Hippocampal formation (tissue), 2 donors: Measurements from ENCODE around the gene C1orf210.

Source experiments
- DNase-seq, 2 donors: peaks; one replicate each; lab custom pipeline; 2025; lab: John Stamatoyannopoulos, UW

Gene C1orf210

DNA sequence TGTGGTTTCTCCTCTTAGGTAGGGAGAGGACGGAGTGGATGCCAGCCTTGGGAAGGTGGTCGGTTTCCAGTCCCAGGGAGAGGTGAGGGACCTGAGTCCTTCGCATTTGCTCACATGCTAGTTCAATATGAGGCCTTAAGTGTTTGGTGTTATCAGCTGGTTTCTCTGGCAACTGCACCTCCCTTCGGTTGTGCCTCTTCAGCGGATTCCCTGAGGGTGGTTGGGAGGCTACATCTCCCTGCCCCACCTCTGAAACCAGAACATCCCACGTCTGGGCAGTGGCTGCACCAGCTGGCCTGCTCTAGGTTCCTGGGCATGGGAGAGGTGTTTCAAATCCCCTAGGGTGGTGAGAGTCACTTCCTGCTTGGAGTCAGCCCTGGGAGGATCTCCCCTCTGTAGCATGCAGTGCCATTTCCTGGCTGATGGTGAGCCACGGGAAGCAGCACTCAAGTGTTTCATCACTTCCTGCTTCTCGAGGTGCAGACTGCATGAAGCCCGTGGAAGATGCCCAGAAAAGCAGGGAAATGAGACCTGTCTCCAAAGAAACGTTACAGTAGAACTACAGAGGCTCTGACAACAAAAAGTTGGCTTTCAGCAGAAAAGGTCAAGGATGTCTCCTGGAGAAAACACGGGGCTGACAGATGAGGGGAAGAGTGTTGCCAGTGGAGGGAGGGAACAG lies 11.1 kb downstream of the C1orf210 start:
- no peak for DNase-seq

DNA sequence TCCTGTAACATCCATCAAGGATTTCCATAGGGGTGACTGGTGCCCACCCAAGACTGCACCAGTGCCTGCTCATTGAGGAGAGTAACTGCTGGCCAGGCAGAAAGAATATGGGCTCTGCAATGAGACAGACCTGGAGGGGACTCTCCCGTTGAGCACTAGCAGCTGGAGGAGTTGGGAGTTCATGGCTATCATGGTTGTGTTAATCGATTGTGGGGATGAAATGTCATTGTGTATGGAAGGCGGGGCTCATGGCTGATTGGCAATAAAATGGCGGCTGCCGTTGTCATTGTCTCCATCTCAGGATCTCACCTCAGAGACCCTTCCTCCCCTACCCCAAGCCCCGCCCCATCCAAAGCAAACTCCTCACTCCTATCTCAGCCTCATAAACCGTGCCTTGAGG lies 11.7 kb downstream of the C1orf210 start:
- DNase-seq, result no peak

DNA sequence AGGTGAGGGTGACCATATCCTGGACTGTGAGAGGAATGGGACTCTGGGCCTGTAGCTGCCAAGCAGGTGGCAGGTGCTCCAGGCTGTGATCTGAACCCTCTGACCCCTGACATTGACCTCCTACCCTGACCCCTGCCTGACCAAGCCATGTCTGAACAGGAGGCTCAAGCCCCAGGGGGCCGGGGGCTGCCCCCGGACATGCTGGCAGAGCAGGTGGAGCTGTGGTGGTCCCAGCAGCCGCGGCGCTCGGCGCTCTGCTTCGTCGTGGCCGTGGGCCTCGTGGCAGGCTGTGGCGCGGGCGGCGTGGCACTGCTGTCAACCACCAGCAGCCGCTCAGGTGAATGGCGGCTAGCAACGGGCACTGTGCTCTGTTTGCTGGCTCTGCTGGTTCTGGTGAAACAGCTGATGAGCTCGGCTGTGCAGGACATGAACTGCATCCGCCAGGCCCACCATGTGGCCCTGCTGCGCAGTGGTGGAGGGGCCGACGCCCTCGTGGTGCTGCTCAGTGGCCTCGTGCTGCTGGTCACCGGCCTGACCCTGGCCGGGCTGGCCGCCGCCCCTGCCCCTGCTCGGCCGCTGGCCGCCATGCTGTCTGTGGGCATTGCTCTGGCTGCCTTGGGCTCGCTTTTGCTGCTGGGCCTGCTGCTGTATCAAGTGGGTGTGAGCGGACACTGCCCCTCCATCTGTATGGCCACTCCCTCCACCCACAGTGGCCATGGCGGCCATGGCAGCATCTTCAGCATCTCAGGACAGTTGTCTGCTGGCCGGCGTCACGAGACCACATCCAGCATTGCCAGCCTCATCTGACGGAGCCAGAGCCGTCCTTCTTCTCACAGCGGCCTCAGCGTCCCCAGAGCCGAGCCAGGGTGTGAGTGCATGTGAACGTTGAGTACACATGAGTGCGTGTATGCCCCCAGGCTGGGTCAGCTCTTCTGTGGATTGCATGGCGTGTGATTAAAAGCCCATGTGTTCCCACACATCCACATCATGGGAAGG lies 12.5 kb downstream of the C1orf210 start:
- no peak for DNase-seq

DNA sequence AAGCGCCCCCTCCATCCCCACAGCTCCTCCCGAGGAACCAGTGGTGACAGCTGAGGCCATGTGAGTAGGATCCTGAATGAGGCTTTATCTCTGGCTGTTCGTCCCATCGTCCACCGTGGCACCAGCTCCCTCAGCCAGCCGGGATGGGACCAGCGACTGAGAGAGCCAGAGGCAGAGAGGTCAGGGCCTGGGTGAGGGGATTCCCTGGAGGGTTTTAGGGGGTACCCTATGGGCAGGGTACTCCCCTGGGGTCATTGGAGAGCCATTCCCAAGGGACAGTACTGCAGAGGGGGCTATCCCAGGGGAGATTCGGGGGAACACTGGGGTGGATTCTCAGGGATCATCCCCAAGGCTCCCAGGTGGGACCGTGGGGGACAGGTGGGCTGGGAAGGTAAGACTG lies 13.2 kb downstream of the C1orf210 start:
- DNase-seq, result peak; percentile 66 to 72

DNA sequence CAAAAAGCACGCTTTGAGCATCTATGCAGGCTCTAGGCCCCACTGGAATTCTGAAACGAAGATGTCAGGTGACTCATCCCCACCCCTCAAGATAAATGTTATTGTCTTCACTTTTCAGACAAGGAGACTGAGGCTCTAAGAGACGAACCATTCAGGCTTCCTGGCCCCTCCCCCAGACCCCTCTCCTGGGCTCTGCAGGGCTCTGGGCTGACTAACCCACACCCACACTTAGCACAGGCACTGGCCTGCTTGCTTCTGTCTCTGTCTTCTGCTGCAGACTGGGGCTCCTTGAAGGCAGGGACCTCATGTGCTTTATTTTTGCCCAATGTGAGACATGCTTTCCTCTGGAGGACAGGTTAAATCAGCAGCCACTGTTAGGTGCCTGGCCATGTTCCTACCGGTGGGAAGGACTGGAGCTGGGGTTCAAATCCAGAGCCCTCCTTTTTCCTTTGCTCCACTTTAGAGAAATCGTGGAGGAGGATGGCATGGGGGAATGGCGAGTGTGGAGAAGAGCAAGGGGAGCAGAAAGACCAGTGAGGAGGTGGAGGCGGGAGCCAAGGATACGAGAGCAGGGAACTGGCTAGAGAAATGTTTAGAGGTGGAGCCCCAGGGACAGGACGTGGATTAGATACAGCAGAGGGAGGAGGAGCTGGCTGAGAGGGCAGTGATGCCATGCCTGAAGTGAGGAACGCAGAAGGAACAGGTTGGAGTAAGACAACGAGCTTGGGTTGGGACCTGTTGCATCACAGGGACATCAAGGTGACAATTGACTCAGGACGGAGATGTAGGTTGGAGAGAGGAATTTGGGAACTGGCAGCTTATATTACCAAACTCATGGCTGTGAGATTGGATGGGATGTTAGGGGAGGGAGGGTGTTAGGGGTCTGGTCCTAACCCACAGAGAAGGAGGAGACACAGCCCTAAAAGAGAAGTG lies 13.9 kb downstream of the C1orf210 start:
- DNase-seq, result no peak

DNA sequence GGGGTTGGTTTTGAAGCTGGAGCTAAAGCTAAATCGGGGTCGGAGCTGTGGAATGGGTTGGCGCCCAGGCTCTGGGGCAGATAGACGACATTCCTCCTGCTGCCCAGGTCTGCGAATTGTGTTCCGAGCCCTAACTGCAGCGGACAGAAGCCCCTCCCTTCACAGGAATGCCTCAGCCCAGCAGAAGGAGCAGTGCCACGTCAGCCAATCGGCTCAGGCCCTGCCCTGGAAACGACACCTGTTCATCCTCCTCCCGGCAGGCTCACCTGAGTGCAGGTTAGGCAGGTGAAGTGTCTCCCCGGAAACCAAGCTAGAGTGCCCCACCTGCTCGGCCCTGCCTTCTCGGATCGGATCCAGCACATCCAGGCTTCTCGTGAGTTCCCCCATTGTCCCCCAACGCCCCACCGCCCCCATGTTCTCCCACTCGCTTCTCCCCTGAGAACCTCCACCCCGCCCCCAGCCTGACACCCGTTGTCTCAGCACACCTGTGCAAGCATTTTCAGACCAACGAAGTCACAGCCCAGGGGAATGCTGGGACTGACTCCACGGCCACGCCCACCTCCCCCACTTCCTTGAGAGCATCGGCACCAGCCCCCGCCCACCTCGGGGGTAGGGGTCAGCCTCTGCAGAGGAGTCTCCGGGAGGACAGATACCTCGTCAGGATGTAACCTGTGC lies 14.8 kb downstream of the C1orf210 start:
- DNase-seq, result no peak

DNA sequence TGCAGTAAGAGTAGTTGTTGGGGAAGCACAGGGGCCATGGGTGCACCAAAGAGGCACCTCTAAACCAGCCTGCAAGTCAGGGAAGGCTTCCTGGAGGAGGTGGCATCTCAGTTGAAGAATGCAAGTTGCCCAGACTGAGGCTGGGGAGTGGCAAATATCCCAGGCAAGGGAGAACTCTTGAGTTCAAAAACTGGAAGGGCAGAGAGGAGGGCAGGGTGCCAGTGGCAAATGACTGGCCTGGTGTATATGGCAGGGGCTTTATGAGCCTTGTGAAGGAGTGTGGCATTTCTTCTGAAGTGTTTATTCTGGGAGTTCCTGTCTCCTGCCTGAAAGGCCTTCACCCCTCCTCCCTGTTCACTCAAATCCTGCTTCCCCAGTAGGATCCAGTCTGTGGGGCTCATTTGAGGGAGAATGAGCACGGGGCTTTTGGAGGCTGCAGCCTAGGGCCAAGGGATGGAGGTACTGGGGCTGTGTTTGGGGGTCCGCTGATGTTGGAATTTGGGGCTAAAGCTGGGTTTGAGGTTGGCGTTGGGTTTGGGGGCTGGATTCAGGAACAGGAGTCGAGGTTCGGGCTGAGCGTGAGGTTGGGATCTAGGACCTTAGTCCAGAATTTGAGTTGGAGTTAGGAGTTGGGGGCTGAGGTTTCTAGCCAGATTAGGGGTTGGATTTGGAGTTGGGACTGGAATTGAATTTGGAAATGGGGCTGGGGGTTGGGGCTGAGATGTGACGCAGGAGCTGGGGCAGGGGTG lies 15.6 kb downstream of the C1orf210 start, which contains the start of gene TMEM125:
Gene TMEM125, plus strand, starts transcription at position 357 of the 749 bp plus-strand sequence. CDS start 2,740 bp downstream, outside the sequence.
- DNase-seq, result no peak

DNA sequence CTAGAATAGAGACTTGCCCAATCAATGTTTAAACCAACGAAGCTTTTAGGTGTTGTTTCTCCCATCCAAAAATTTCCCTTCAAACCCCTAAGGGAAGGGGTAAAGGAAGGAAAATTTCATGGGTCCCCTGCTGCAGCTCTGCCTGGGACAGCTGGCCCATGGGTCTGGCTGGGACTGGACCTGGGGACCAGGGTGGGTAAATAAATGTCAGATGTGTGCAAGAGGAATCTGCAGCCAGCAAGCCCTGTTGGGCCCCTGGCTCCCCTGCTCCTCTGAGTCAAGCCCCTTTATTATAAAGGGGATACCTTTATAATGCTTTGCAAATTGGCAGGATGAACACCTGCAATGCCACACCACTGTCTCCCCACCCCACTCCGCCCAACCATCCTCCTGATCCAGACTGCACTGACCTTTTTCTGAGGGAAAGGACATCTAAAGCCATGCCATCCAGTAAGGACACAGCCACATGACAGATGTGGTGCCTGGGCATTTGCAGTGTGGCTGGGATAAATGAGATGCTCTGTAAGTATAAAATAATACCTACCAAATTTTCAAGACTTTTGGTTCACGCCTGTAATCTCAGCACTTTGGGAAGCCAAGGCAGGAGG lies 17.5 kb downstream of the C1orf210 start:
- no peak for DNase-seq

DNA sequence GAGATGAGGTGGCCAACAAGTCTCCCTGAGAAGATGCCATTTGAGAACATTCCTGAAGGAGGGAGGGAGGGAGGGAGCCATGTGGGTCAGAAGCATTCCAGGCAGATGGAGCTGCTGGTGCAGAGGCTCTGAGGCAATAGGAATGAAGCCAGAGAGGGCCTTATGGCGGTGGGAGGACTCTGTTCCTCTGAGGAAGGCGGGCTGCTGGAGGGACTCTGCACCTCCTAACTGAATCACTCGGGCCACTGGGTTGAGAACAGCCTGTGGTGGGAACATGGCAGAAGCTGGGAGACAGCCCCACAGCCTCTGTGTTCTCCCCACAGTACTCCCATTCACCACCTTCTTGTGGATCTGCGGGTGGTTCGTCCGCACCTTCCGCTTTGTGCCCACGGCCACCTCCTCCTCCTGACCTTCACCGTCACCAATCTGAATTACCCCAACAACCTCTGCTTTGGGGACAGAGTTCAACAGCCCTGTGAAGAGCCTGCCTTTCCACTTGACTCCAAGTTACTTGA lies 18.0 kb downstream of the C1orf210 start:
- DNase-seq, result peak in 1 of 2 donors; percentile 20

DNA sequence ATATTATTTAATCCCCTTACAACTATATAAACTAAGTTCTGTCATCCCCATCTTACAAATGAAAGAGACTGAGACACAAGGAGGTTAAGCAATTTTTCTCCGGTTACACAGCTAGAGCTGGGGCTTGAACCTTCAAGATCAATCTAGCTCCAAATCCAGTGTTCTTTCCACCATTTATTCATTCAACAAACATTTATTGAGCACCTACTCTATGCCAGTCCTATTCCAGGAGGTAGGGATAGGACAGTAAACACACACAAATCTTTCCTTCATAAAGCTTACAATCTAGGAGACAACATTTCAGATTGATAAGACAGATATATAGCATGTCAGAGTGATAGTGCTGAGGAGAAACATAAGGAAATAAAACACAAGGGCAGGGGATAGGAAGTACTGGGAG lies 18.5 kb downstream of the C1orf210 start:
- no peak for DNase-seq

DNA sequence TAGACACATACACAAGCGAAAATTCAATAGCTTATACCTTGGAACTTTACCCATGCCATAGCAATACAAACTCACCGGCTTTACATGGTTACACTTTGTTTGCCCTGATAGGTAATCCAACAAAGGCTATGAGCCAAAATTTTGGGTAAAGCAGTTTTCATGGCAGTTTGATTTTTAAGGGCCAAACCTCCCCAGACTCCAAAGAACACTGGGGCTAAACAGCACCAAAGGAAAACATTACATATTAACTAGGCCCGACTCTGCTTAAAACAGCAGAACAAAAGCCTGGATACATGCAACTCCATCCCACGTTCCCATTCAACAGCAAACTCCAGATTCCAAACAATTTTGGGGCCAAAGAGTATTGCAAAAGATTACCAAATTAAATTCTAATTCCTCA lies 19.9 kb downstream of the C1orf210 start:
- DNase-seq, result peak in 1 of 2 donors; percentile 10

DNA sequence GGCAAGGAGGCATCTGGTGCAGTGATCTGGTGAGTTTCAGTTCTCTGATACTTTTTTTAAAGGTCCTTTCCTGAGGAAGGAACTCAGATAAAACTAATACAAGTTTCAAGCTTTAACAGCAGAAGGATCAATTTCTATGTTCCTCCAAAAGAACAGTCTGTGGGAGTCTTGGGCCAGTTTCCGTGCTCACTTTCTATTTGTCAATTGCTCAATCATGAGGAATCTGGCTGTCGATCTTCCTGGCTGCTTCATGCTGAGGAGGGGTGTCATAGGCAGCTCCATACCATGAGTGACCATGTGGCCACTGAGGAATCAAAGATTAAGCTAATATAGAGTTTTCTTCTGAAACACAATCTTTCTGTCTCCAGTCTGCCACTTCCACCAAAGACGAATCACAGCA lies 27.0 kb downstream of the C1orf210 start:
- DNase-seq, result no peak

DNA sequence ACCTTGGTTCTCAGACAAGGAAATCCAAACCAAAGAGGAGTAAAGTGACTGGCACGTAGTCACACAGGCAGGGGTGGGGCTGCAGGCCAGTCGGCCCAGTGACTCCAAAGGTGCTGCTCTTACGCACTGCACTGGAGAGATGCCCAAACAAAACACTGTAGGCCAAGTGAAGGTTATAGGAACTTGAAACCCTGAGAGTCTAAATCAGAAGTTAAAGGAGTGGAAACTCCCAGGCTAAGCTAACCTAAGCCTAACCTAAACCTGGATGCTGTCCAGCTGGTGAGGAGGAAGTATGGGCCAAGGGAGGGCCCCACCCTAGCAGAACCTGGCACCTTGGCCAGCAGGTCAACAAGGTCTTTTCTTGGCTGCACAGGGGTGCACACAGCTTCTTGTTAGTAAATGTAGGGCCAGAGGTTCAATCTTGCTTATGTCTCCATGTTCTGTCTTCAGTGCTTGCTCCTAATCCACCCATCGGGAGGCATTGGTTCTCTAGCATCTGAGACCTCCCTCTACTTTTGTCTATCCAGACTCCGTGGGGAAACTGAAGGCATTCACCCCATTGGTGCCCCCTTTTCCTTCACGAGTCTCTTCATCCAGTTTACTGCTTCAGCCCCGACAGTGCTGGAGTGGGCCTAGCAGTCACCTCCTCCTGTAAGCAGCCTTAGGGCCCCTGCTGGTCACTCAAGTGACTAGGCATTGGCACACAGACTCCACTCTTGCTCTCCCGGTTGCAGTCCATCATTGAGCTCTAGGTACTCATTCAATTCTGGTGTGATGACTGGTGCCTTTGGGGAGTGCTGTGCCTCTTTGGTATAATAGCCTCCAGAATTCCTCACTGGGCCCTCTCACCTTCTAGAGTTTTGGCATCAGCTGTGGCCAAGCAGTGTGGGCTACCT lies 28.5 kb downstream of the C1orf210 start:
- no peak for DNase-seq

DNA sequence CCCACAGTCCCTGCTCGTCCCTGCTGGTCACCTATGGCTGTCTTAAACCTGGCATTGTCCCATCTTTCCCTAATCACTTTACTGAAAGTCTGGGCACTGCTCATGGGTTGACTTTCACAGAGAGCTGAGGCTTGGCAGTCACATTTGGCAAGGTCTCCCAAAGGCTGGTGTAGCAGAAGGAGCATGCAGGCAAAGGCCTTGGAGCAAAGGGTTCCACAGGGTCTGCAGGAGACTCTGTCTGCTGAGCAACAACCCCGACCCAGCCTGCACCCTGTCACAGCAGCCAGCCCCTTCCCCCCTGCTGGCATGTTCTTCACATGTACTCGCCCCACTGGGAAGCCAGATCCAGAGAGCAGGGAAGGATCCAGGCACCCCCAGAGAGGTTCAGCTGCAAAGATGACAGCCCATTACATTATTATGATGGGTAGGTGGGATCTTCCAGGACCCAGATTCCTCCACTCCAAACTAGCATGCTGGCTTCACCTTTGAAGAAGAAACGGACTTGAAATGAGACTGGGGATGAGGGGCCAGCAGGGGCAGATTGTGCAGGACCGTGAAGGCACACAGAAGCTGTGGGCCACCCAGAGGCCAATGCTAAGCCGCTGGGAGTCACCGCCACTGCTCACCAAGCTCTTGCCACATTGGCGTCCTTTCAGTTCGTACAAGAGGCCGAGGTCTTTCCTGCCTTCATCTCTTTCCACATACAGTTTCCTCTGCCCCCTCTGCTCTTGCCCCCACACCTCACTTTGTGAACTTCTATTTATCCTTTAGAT lies 29.8 kb downstream of the C1orf210 start:
- no peak for DNase-seq

DNA sequence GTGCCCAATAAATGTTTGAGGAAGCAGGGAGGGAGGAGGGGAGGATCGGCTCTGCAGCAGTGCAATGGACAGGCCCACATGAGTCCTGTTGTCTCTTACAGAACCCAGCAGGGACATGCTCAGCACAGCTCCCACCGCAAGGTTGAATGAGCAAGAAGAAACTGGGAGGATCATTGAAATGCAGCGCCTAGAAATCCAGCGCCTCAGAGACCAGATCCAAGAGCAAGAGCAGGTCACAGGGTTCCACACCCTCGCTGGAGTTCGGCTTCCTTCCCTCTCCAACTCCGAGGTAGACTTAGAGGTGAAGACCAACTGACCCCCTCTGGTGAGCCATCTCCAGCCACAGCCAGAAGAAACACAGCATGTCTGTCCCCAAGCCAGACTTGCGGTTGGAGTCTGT lies 31.5 kb downstream of the C1orf210 start:
- no peak for DNase-seq

DNA sequence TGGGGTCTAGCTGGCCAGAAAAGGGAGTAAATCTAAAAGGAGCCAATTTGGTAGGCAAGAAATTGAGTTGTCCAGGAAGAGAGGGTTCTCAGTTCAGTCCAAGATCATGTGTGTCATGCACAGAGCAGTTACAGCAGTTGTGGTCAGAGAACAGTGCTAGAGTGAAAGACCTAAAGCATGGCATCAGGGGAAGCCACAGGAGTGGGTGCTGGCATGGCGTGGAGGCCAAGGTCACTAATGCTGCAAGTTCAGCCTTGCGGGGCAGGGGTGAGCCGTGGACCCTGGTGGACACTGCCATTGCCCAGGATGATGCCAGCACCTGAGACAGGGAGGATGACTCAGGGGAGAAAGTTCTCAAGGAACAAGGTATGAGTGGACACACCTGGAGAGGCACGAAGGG lies 32.2 kb downstream of the C1orf210 start:
- no peak for DNase-seq

DNA sequence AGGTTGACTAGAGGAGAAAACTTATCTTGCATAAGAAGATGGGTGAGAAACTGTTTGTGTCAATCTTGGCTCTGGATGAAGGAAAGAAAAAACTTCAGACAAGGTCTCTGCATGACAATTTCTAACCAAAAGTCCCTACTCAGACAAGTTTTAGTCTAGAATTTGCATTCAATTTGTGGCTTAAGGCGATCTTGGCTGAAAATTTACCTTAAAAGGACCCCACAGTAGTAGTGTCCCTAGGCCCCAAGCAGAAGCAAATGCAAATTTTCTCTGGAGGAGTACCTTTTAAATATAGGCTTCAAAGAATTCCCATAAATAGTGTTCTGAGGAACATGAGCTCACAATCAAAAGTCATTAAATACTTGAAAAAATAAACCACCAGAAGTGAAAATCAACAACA lies 33.2 kb downstream of the C1orf210 start:
- no peak for DNase-seq

DNA sequence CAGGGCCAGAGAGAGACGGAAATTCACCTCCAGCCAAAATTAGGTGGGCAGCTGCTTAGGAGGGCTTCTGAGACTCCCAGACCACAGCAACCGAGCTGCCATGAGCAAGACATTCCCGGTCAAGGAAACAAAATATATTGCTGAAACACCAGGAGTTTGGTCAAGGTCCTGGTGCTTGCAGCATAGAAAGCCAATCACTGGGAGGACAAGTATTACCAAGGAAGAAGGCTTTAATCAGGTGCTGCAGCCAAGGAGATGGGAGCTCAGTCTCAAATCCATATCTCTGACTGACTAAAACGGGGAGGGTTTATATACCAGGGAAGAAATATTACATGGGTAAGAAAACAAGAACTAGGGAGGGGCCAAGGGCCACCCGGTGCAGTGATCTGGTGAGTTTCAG lies 34.4 kb downstream of the C1orf210 start:
- DNase-seq, result no peak
